GM10248 (cell line): ENCODE results near the gene CNTNAP2.
A peak's percentile ranks its signal among the peaks of the same experiment; 100 is the strongest.

ENCODE experiments used
- CTCF ChIA-PET: fragments of 300-600 bp; sonication (Branson Sonifier 250); formaldehyde crosslinking; extraction: SDS; loops from one replicate; lab custom pipeline; 2021; ENCODE audit warnings: antibody characterized with exemption; lab: Yijun Ruan, JAX
- POLR2A ChIA-PET: fragments of 350-650 bp; sonication (Branson Sonifier 250); formaldehyde crosslinking; extraction: SDS; loops from one replicate; lab custom pipeline; 2020; ENCODE audit warnings: antibody characterized with exemption; lab: Yijun Ruan, JAX
- DNase-seq: peaks from one replicate; pipeline ENCODE4 v3.0.0; 2012; ENCODE audit errors: extremely low spot score
- TF ChIP-seq, protein P1 (sequence below): IDR thresholded peaks from 2 replicates; pipeline ENCODE4 v1.5.1; 2012; ENCODE audit warnings: mild to moderate bottlenecking, low read depth; ENCODE audit errors: extremely low read depth, missing control alignments, control extremely low read depth

Gene CNTNAP2

DNA sequence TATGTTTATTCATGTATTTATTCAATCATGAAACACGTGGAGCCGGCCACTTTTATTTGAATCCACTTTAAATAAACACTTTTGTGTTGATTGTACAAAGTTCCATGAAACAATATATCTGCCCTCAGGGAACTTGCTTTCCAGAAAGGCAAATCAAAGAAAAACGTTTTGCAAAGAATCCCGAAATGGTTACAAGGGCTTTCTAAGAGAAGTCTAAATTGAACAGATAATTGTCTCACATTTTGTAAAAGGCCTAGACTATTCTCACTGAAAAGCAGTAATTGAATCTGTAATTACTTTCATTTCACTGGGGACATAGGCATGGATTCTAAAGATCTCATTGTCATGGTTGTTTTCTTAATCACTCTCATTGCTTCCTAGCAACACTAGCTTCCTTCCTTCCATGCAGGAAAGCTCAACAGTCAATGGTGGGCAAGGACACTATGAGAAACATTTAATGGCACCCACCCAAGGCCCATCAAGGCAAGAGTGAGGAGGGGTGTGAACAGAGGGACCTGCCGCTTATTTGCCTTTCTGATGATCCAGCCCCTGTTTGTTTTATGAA, 1851.5 kb downstream of the CNTNAP2 start:
- DNase-seq: no peak
- CTCF ChIA-PET: no interaction called here
- POLR2A ChIA-PET: no interaction called here
- TF ChIP-seq, protein P1, sequence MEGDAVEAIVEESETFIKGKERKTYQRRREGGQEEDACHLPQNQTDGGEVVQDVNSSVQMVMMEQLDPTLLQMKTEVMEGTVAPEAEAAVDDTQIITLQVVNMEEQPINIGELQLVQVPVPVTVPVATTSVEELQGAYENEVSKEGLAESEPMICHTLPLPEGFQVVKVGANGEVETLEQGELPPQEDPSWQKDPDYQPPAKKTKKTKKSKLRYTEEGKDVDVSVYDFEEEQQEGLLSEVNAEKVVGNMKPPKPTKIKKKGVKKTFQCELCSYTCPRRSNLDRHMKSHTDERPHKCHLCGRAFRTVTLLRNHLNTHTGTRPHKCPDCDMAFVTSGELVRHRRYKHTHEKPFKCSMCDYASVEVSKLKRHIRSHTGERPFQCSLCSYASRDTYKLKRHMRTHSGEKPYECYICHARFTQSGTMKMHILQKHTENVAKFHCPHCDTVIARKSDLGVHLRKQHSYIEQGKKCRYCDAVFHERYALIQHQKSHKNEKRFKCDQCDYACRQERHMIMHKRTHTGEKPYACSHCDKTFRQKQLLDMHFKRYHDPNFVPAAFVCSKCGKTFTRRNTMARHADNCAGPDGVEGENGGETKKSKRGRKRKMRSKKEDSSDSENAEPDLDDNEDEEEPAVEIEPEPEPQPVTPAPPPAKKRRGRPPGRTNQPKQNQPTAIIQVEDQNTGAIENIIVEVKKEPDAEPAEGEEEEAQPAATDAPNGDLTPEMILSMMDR: no peak

DNA sequence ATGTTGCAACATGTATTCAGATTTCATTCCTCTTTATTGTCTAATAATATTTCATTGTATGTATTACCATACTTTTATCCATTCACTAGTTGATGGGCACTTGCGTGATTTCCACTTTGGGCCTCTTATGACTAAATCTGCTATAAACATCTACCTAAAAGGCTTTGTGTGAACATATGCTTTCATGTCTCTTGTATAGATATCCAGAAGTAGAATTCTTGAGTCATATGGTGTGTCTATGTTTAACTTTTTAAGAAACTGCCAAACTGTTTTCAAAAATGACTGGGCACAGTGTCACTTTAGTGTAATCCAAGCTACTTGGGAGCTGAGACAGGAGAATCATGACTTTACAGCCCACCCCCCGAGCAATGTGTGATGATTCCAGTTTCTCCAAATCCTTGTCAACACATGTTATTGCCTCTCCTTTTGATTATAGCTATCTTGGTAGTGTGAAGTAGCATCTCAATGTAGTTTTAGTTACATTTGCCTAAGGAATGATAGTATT, 1855.1 kb downstream of the CNTNAP2 start:
- ChIA-PET POLR2A (no interaction called here), CTCF (interaction anchor here (0.8 to 2.2 kb wide), 4 partner anchors 12 to 25 kb away, joined by 3 to 8 read pairs (median 4); no protein-coding TSS in a partner anchor)
- DNase-seq: no peak
- TF ChIP-seq, protein P1: no peak

DNA sequence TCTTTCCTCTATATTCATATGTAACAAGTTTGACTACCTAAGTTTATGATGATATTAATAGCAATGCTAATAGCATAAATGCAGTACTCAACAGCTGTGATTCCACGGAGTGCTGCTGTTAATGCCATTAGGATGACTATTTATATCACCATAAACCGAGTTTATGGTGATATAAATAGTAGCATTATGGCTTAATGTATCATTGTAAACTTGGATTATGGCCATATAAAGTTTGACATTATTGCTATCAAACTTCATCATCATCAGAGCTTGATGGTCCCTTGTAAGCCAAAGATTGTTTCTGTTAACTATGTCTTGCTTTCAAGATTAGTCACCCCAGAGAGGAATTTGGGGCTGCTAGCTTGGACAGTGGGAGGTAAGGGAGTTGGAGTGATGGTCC, 1861.6 kb downstream of the CNTNAP2 start:
- CTCF ChIA-PET: no interaction called here
- DNase-seq: no peak
- POLR2A ChIA-PET: no interaction called here
- TF ChIP-seq, protein P1: no peak

DNA sequence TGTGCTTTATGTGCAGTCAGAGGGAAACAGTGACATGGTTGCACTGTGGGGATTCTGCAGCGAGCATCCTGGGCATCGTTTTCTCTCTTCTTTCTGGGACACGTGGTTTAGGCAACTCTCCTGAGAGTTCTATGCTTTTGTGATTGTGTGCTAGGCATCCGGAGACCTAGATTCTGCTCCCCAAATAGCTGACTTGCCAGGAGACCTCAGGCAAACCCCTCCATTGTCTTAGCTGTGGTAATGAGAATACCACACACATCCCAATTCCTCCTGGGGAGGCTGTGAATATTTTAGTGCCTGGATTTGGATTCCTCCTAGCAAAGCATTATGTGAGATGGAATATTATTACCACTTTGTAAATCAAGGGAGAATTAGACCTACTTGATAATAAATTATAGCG, 1862.0 kb downstream of the CNTNAP2 start:
- TF ChIP-seq, protein P1: no peak
- ChIA-PET CTCF (no interaction called here), POLR2A (no interaction called here)
- no peak for DNase-seq

DNA sequence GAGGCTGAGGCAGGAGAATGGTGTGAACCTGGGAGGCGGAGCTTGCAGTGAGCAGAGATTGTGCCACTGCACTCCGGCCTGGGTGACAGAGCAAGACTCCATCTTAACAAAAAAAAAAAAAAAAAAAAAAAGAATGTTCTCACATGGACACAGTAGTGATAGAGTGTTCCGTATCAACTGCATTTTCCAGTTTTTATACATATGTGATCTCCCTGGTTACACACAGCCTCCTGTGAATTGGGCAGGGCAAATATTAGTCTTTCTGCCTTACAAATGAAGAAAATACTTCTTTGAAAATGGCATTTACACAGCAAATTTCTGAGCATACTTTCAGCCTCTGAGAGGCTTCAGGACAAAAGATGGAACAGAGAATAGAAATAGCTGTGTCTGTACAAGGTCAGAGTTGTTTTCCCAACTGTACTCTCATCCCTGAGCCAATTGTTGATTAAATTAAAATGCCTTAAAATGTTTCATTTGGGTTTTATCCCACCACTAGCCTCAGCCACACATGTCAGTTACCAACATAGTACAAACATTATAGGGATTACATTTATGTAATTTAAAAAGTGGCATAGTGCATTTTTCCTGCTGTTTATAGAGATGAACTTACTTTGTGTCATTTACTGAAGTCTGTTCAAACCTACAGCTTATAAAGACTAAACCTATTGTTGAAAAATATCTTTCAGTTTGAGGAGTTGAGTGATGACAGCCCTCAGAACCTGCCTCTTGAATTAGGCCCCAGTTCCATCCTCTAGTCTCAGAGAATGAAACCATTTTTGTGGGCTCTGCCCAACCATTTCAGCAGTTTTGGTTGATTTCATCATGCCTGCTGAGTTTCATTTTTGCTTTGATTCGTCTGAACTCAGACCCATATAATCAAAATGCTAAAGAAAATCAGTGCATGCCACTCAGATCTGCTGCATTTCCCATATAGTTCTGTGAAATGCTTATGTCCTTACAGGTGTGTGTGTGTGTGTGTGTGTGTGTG, 1864.5 kb downstream of the CNTNAP2 start:
- ChIA-PET CTCF (no interaction called here), POLR2A (no interaction called here)
- DNase-seq: peak; percentile 15
- TF ChIP-seq, protein P1: no peak

DNA sequence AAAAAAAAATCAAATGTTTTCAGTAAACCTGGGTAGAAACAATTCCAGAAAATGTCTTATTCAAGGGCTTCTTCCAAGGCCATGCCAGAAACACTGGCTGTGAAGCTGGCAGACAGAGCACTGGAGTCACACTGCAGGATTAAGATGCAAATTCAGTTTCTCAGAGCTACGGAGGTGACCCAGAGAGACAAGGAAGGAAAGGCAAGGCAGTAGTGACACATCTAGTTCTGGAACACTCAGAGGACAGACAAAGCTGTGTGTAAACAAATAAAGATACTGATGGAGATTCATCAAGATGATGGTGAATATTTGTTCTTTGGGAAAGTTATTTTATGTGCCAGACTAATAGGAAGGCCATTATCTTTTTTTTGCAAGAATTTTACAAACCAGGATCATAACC, 1865.7 kb downstream of the CNTNAP2 start:
- no peak for DNase-seq
- CTCF ChIA-PET: no interaction called here
- TF ChIP-seq, protein P1: no peak
- POLR2A ChIA-PET: no interaction called here
